HL-60 (cell line): Measurements from ENCODE around the gene KIF3C.

Experiments
- POLR2AphosphoS5 ChIP-seq: IDR thresholded peaks from 2 replicates; pipeline ENCODE4 v1.6.1; 2012; ENCODE audit warnings: low read depth
- TF ChIP-seq, protein P1 (sequence below): IDR thresholded peaks from 2 replicates; pipeline ENCODE4 v1.6.1; 2012; ENCODE audit warnings: low read depth; ENCODE audit not compliant: insufficient replicate concordance
- TF ChIP-seq, protein P2 (sequence below): IDR thresholded peaks from one replicate; pipeline ENCODE4 v1.5.1; 2011; ENCODE audit warnings: low read length, control low read depth, inconsistent platforms; ENCODE audit not compliant: insufficient read depth

DNA sequence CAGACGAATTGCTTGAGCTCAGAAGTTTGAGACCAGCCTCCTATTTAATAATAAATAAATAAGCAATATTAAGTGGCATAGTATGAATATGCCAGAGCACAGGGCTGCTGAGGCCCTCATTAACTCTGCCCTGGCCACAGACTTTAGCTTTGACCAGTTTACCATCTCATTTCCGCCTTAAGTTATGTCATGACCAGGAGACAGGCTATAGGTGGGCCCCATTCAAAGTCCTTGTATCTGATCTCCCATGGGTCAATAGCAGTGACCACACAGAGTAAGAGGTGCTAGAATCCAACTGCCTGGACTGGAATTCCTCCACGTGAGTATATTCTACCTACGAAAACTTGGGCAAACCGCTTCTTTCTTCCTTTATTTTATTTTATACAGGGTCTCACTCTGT lies 90.6 kb downstream of the KIF3C start:
- TF ChIP-seq, protein P1, sequence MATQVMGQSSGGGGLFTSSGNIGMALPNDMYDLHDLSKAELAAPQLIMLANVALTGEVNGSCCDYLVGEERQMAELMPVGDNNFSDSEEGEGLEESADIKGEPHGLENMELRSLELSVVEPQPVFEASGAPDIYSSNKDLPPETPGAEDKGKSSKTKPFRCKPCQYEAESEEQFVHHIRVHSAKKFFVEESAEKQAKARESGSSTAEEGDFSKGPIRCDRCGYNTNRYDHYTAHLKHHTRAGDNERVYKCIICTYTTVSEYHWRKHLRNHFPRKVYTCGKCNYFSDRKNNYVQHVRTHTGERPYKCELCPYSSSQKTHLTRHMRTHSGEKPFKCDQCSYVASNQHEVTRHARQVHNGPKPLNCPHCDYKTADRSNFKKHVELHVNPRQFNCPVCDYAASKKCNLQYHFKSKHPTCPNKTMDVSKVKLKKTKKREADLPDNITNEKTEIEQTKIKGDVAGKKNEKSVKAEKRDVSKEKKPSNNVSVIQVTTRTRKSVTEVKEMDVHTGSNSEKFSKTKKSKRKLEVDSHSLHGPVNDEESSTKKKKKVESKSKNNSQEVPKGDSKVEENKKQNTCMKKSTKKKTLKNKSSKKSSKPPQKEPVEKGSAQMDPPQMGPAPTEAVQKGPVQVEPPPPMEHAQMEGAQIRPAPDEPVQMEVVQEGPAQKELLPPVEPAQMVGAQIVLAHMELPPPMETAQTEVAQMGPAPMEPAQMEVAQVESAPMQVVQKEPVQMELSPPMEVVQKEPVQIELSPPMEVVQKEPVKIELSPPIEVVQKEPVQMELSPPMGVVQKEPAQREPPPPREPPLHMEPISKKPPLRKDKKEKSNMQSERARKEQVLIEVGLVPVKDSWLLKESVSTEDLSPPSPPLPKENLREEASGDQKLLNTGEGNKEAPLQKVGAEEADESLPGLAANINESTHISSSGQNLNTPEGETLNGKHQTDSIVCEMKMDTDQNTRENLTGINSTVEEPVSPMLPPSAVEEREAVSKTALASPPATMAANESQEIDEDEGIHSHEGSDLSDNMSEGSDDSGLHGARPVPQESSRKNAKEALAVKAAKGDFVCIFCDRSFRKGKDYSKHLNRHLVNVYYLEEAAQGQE, result no peak
- TF ChIP-seq, protein P2, sequence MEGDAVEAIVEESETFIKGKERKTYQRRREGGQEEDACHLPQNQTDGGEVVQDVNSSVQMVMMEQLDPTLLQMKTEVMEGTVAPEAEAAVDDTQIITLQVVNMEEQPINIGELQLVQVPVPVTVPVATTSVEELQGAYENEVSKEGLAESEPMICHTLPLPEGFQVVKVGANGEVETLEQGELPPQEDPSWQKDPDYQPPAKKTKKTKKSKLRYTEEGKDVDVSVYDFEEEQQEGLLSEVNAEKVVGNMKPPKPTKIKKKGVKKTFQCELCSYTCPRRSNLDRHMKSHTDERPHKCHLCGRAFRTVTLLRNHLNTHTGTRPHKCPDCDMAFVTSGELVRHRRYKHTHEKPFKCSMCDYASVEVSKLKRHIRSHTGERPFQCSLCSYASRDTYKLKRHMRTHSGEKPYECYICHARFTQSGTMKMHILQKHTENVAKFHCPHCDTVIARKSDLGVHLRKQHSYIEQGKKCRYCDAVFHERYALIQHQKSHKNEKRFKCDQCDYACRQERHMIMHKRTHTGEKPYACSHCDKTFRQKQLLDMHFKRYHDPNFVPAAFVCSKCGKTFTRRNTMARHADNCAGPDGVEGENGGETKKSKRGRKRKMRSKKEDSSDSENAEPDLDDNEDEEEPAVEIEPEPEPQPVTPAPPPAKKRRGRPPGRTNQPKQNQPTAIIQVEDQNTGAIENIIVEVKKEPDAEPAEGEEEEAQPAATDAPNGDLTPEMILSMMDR, result no peak
- TF ChIP-seq POLR2AphosphoS5, result no peak
